ENCODE results near the gene CPLANE2. TPM values are rescaled to one million over a fixed set of nuclear protein-coding genes. Genes with fewer than 3 reads are reported as not detected.
"Not testable (repeated sequence)": the region's sequence is repeated elsewhere in the genome, so short reads cannot be mapped to it uniquely, and the experiment has no call there.

Gene CPLANE2
- total RNA-seq, 1 experiment from 2014 or later = 8.5 TPM

- no peak for DNase-seq (ENCODE audit: low spot score)
Measured at GRCh38 chr1:16249596-16250241, 12.7 kb upstream of the CPLANE2 start.

- peak; percentile 88 for DNase-seq (ENCODE audit: low spot score)
Measured at GRCh38 chr1:16248603-16249516, 11.9 kb upstream of the CPLANE2 start.

GRCh38 chr1:16248007-16248436 lies 11.0 kb upstream of the CPLANE2 start:
- DNase-seq (ENCODE audit: low spot score) = no peak

DNA sequence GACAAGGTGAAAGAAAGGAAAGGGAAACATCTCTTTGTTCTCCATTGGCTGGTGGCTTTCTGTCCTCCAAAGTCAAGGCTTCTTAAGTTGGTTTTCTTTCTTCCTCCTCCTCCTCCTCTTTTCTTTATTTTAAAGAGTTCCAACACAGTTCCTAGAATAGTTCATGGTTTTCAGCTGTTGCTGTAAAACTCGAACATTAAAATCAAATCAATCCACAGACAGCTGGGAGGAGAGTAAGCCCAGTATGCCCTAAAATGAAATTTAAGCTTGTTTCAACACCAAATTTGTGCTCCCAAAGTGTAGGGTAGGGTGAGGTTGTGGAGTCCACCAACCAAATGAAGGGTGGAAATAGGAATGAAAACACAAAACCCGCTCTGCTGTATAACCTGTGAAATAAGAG lies 10.5 kb upstream of the CPLANE2 start:
- DNase-seq (ENCODE audit: low spot score) = no peak

DNA sequence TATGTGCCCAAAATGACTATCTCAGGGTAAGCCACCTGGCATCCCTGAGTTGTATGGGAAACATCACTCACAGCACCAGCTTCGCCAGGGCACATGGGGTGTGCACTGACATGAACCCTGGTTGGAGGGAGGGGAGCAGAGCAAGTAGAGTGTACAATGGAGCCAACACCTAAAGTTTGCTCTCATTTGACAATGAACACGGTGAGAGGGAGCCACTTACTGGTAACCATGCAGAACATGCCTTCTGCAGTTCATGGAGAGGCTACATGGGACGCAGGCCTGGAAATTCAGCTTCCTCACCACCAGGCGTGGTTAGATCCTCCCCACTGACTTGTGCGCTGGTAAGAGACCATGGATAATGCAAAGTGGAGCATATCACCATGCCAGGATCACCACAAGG lies 10.0 kb upstream of the CPLANE2 start:
- DNase-seq (ENCODE audit: low spot score) = no peak

DNA sequence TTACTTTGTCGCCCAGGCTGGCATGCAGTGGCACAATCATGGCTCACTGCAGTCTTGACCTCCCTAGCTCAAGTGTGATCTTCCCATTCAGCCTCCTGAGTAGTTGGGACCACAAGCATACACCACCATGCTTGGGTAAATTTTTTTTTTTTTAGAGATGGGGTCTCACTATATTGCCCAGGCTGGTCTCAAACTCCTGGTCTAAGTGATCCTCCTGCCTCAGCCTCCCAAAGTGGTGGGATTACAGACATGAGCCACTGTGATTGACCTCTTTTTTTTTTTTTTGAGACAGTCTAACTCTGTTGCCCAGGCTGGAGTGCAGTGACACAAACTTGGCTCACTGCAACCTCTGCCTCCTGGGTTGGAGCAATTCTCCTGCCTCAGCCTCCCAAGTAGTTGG lies 9.3 kb upstream of the CPLANE2 start:
- DNase-seq (ENCODE audit: low spot score) = not testable (repeated sequence)

DNA sequence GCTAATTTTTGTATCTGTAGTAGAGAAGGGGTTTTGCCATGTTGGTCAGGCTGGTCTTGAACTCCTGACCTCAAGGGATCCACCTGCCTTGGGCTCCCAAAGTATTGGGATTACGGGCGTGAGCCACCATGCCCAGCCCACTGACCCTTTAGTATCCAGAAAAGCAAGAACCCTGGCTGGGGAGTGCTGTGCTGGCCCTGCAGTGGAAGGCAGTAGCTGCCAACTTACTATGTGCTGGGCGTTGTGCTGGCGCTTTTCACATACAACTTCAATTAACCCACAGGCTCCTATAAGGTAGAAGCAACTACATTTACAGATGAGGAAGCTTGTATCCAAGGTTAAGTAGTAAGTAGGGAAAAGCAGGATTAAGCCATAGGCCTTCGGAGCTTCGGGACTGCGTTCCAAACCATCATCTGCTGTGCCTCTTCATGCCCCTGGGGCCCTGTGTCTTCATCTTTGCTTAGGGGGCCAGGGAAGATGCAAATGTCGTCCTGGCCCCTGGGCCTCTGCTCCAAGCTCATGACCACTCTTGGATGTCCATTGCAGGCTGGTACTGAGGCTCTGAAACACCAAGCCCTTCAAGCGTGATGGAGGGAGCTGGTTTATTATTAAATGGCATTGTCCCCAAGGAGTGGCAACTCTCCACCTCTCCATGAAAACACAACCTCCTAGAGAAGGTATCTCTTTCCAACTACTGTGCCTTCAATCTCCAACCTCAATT lies 8.7 kb upstream of the CPLANE2 start:
- no peak for DNase-seq (ENCODE audit: low spot score)

- DNase-seq (ENCODE audit: low spot score) = no peak
Measured at GRCh38 chr1:16244650-16245285, 7.8 kb upstream of the CPLANE2 start.

GRCh38 chr1:16243936-16244649 lies 7.1 kb upstream of the CPLANE2 start:
- peak; percentile 71 for DNase-seq (ENCODE audit: low spot score)

GRCh38 chr1:16243215-16243610 lies 6.2 kb upstream of the CPLANE2 start:
- no peak for DNase-seq (ENCODE audit: low spot score)

DNA sequence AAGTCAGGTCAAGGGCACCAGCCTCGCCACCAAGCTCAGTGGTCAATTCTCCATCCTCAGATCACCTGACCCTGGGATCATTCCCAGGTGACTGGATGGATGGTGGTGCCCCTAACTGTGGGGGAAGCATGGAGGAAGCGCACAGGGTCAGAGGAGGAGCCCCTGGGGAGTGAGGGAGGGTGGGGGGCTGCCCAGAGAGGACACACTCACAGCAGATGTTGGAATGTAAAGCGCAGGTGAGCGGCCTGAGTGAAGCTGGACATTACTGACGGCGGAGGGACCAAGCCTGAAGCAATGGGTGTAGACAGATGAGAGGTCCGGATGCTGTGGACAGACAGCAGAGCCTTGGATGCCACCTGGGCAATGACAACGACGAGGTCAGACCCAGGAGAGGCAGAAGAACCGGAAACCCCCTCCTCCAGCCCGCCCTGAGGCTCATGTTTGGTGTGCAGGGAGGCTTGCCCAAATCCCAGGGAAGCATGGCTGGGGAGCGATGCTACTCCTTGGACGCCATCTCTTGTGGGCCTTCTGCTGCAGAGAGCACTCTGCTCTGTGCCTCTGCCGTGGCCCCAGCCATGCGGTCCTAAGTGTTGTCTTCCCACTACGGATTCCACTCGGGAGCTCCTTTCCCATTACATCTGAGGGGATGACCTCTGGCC lies 5.7 kb upstream of the CPLANE2 start:
- DNase-seq (ENCODE audit: low spot score) = no peak

- no peak for DNase-seq (ENCODE audit: low spot score)
Measured at GRCh38 chr1:16241221-16241708, 4.3 kb upstream of the CPLANE2 start.

- DNase-seq (ENCODE audit: low spot score) = no peak
Measured at GRCh38 chr1:16239972-16240491, 3.0 kb upstream of the CPLANE2 start.

GRCh38 chr1:16237343-16237830 lies 404 bp upstream of the CPLANE2 start:
- DNase-seq (ENCODE audit: low spot score) = no peak

DNA sequence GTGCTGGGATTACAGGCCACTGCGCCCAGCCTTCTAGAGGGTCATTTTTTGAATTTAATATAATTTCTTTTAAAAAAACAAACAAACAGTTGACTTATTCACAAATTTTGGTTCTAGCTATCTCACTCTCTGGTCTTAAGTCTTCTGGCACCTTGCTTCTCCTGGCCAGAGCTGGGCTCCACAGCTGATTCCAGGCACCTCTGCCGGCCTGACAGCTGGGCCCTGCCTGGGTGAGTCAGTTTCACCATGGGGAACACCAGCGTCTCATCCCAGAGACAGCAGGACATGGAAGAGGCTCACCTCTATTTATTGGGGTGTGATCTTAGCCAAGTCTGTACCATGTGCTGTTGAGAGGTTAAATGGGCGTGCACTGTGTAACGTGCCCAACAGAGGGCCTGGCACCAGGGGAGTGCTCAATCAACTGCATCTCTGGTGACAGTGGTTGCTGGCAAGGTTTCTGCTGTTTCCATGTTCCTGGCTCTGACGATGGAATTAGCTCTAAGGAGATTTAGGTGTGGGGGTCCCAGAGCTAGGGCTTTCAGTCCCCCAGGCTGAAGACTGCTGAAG lies 956 bp downstream of the CPLANE2 start:
- DNase-seq (ENCODE audit: low spot score) = peak; percentile 54

DNA sequence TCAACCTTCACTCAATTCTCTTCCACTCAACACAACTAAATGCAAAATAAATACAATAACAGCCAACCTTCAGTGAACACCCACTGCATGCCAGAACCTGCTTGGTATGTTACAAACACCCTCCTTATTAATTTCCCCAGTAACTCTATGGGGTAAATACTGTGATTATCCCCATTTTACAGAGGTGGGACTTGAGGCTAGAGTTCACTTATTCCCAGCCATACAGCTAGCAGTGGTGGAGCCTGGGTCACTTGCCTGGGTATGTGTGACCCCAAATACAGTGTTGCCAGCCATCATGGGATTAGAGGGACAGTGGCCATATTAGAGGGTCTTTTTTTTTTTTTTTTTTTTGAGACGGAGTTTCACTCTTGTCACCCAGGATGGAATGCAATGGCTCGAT lies 1.6 kb downstream of the CPLANE2 start:
- DNase-seq (ENCODE audit: low spot score) = no peak

DNA sequence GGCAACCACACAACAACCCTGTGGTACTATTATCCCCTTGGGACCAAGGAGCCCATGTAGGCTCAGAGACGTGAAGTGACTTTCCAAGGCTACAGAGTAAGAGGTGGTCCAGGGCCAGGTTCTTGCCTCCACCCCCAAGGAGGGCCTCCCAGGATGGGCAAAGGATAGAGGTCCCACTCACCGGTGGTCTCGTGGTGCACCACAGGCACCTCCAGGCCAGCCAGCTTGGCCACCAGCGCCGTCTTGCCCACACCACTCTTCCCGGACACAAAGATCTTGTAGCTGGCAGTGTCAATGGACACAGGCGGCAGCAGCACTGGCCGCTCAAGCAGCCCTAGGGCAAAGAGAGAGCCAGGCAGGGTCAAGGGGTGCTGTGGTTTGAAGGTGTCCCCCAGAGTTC lies 3.6 kb downstream of the CPLANE2 start:
- DNase-seq (ENCODE audit: low spot score) = no peak

DNA sequence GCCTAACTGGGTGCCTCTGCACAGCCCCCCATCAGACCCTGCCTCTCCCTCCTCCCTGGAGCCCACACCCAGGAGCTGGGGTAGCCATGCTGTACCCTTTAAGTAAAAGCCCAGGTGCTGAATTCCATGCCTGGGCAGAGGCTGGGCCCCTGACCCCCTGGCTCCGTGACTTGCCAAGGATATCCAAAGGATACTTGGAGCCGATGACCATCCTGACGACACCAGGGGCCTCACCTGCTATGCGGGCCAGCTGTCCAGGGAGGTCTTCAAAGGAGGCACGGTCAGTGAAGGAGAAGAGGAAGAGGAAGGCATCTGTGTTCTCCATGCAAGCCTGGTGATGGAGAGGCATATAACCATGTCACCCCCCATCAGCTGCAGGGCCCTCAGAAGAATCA lies 4.7 kb downstream of the CPLANE2 start:
- no peak for DNase-seq (ENCODE audit: low spot score)

DNA sequence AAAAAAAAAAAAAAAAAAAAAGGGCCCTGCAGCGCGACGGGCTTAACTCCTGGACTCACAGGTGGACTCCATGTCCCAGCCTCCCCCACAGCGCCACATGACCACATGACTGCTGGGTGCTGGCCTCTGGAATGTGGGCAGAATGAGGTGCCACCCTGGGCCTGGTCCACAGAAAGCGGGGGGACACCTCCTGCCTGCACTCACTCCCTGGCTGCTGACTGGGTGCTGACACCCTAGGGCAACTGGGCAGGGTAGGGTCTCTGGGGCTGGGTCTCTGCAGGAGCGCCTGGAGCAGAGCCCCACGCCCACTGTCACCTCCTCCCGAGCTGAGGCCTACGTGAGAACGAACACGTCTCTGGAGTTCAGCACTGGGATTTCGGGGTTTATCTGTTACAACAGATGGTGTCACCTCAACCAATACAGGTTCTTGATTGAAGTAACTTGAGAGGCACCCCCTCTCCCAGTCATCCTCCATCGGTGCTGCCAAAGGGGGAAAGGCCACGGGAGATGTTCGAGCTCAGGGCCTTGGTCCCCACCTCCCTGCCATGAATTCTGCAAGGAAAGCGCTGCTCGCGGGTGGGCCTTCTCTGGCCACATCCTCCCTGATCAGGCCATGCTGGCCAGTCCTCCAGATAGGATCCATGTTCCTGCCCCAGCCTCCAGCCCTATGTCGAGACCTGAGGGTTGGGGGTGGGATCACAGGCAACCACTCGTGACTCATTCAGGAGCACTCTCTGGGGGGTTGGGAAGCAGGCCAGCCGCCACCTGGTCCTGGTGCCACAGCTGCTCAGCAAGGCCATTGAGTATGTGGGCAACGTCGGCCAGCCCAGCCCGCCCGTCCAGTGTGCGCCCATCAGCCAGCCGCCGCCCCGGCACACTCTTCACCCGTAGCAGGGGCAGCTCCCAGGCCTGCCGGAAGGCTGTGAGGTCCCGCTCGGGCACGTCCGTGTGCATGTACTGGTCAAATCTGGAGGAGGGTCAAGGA lies 5.4 kb downstream of the CPLANE2 start:
- no peak for DNase-seq (ENCODE audit: low spot score)

All from H4 (cell line).